HCT116 (cell line): ENCODE data around the gene AKT1. TPM values are rescaled to one million over a fixed set of nuclear protein-coding genes. Genes with fewer than 3 reads are reported as not detected.

Experiments used
- ATAC-seq: fragments of 200-7000 bp; cut with Tn5 transposase; 2 replicates; pipeline ENCODE4 v1.9.1; 2020; ENCODE audit warnings: mild to moderate bottlenecking, moderate library complexity
- BruUV-seq: library from RNA; stranded (reverse); fragments of 400-500 nt; replicated peaks from 2 replicates; lab custom pipeline; 2021; lab: Mats Ljungman, UMichigan
- CTCF ChIA-PET: fragments of 300-600 bp; sonication (Branson Sonifier 250); formaldehyde crosslinking; loops from one replicate; lab custom pipeline; 2021; ENCODE audit warnings: antibody characterized with exemption; lab: Charles Lee
- POLR2A ChIA-PET: fragments of 300-600, 350-600 bp; sonication (Branson Sonifier 250); formaldehyde crosslinking; loops from one replicate; lab custom pipeline; 2021; ENCODE audit warnings: antibody characterized with exemption; lab: Charles Lee
- RAD21 ChIA-PET, 2 experiments: fragments of 300-600 bp; sonication (Branson Sonifier 250); formaldehyde crosslinking; loops; one replicate each; lab custom pipeline; 2023; ENCODE audit warnings: low total read pairs in 2 of 2; ENCODE audit not compliant: uncharacterized antibody in 2 of 2, unreplicated experiment in 2 of 2, low non-redundant PET in 1 of 2; lab: Charles Lee
- DNase-seq: peaks from one replicate; pipeline ENCODE4 v3.0.0-alpha.2; 2010; ENCODE audit warnings: low read depth, low spot score
- H2AFZ ChIP-seq: fragments of 200-600 bp; shearing (Covaris generic), sonication (generic); 2 replicates; pipeline ENCODE4 v1.6.1; 2017; ENCODE audit warnings: low read depth, mixed run types, mixed read lengths, antibody characterized with exemption, low read length; ENCODE audit not compliant: poor library complexity, severe bottlenecking
- H3K27ac ChIP-seq: 2 replicates; pipeline ENCODE4 v1.5.1; 2012; ENCODE audit warnings: low read depth, low read length
- H3K27me3 ChIP-seq: fragments of 200-600 bp; sonication (generic); 2 replicates; pipeline ENCODE4 v1.6.1; 2016; ENCODE audit warnings: mixed run types, low read length, mixed read lengths; ENCODE audit not compliant: insufficient read depth
- H3K36me3 ChIP-seq, 2 experiments: fragments of 200-500 bp in 1 of 2; fragments of 200-600 bp in 1 of 2; sonication (Bioruptor generic) in 1 of 2; sonication (generic) in 1 of 2; 2 replicates each; pipeline versions ENCODE4 v1.5.1 to v1.6.1; 2014 to 2016; ENCODE audit warnings: low read length in 2 of 2, inconsistent platforms in 1 of 2, mixed read lengths in 1 of 2, mixed run types in 1 of 2; ENCODE audit not compliant: insufficient read depth in 2 of 2, control insufficient read depth in 1 of 2
- H3K4me1 ChIP-seq, 2 experiments: fragments of 200-600 bp in 1 of 2; sonication (generic) in 1 of 2; 2 replicates each; pipeline versions ENCODE4 v1.5.1 to v1.6.1; 2012 to 2017; ENCODE audit warnings: low read length in 2 of 2, inconsistent platforms in 1 of 2, mild to moderate bottlenecking in 1 of 2, mixed read lengths in 1 of 2, mixed run types in 1 of 2, moderate library complexity in 1 of 2; ENCODE audit not compliant: insufficient read depth in 2 of 2, control insufficient read depth in 1 of 2
- H3K4me2 ChIP-seq: fragments of 200-600 bp; sonication (generic); 2 replicates; pipeline ENCODE4 v1.6.1; 2017; ENCODE audit warnings: mixed run types, low read length, mixed read lengths
- H3K4me3 ChIP-seq, 2 experiments: fragments of 200-600 bp in 1 of 2; sonication (generic) in 1 of 2; replicated peaks in 1 of 2; 2 replicates each; pipeline ENCODE4 v1.5.1; 2011 to 2016; ENCODE audit warnings: low read length in 2 of 2, control low read depth in 1 of 2, low read depth in 1 of 2, mild to moderate bottlenecking in 1 of 2, mixed read lengths in 1 of 2, mixed run types in 1 of 2
- H3K79me2 ChIP-seq: fragments of 200-600 bp; sonication (generic); 2 replicates; pipeline ENCODE4 v1.6.1; 2017; ENCODE audit warnings: mild to moderate bottlenecking, mixed run types, low read length, moderate library complexity, mixed read lengths; ENCODE audit not compliant: insufficient read depth
- H3K9ac ChIP-seq: fragments of 200-600 bp; sonication (generic); 2 replicates; pipeline ENCODE4 v1.6.1; 2016; ENCODE audit warnings: low read length, mixed read lengths
- H3K9me2 ChIP-seq: fragments of 200-600 bp; sonication (generic), shearing (Covaris generic); 2 replicates; pipeline ENCODE4 v1.6.1; 2017; ENCODE audit warnings: mixed run types, mild to moderate bottlenecking, moderate library complexity; ENCODE audit not compliant: insufficient read depth
- H3K9me3 ChIP-seq, 2 experiments: fragments of 200-500 bp in 1 of 2; fragments of 200-600 bp in 1 of 2; sonication (Bioruptor generic) in 1 of 2; sonication (generic) in 1 of 2; 2 replicates each; pipeline ENCODE4 v1.6.1; 2014 to 2017; ENCODE audit warnings: low read length in 2 of 2, mixed read lengths in 2 of 2, inconsistent platforms in 1 of 2, low read depth in 1 of 2, mild to moderate bottlenecking in 1 of 2, mixed run types in 1 of 2, moderate library complexity in 1 of 2; ENCODE audit not compliant: control insufficient read depth in 1 of 2, insufficient read depth in 1 of 2
- H4K20me1 ChIP-seq: fragments of 200-600 bp; sonication (generic), shearing (Covaris generic); 2 replicates; pipeline ENCODE4 v1.6.1; 2017; ENCODE audit warnings: mixed run types, mild to moderate bottlenecking, moderate library complexity; ENCODE audit not compliant: insufficient read depth
- CBX3 ChIP-seq: IDR thresholded peaks from 2 replicates; pipeline ENCODE4 v1.6.1; 2012; ENCODE audit warnings: low read depth
- CTCF ChIP-seq, 3 experiments: fragments of 200-600 bp in 1 of 3; sonication (generic) in 1 of 3; IDR thresholded peaks in 2 of 3; conservative IDR thresholded peaks in 1 of 3; 2 replicates each; pipeline ENCODE4 v1.5.1; 2012 to 2017; ENCODE audit warnings: low read depth in 2 of 3, low read length in 2 of 3, antibody characterized with exemption in 1 of 3, borderline replicate concordance in 1 of 3, control low read depth in 1 of 3, mild to moderate bottlenecking in 1 of 3, mixed read lengths in 1 of 3, mixed run types in 1 of 3, moderate library complexity in 1 of 3; ENCODE audit not compliant: insufficient read depth in 1 of 3
- ELF1 ChIP-seq: IDR thresholded peaks from 2 replicates; pipeline ENCODE4 v1.6.1; 2012; ENCODE audit warnings: low read depth, borderline replicate concordance
- EZH2 ChIP-seq: fragments of 200-600 bp; sonication (generic); IDR thresholded peaks from 2 replicates; pipeline ENCODE4 v1.6.1; 2017; ENCODE audit warnings: antibody characterized with exemption, mixed run types
- POLR2AphosphoS5 ChIP-seq: IDR thresholded peaks from 2 replicates; pipeline ENCODE4 v1.6.1; 2011; ENCODE audit warnings: mild to moderate bottlenecking, low read depth, low read length, moderate library complexity
- RAD21 ChIP-seq: IDR thresholded peaks from 2 replicates; pipeline ENCODE4 v1.6.1; 2012; ENCODE audit warnings: low read depth, mild to moderate bottlenecking
- SIN3A ChIP-seq: IDR thresholded peaks from 2 replicates; pipeline ENCODE4 v1.6.1; 2012; ENCODE audit warnings: low read depth
- SRF ChIP-seq: IDR thresholded peaks from 2 replicates; pipeline ENCODE4 v1.6.1; 2012; ENCODE audit warnings: low read depth
- ZNF274 ChIP-seq: fragments of 200-500 bp; sonication (Bioruptor generic); IDR thresholded peaks from 2 replicates; pipeline ENCODE4 v1.6.1; 2014; ENCODE audit warnings: mild to moderate bottlenecking, low read depth, low read length, inconsistent platforms
- intact Hi-C: fragments of 100-400 bp; cut with micrococcal nuclease; formaldehyde crosslinking; loops from 2 replicates; pipeline ENCODE4 v1.10.0; 2022
- total RNA-seq: library from RNA; stranded (reverse); gene quantifications from one replicate; pipeline ENCODE4 v1.2.1, GENCODE V29; 2021; ENCODE audit not compliant: unreplicated experiment

The AKT1 gene
- total RNA-seq, 1 experiment from 2014 or later = 152 TPM

- Histone ChIP-seq H3K27me3 (no peaks in the 10 kb centered on the region), H3K36me3 (peaks cover 21 to 22% of the 10 kb centered on the region in 2 experiments; a peak in 3 of 4 replicates), H3K4me2 (no peak overlapping the region), H2AFZ (no peak overlapping the region), H3K9me2 (no peaks in the 10 kb centered on the region), H3K4me1 (peaks cover 10 to 14% of the 10 kb centered on the region in 2 experiments), H3K4me3 (no peak overlapping the region), H3K9ac (no peak overlapping the region), H3K9me3 (no peaks in the 10 kb centered on the region), H3K27ac (no peak overlapping the region), H4K20me1 (no peaks in the 10 kb centered on the region), H3K79me2 (peaks cover 53% of the 10 kb centered on the region)
- ChIA-PET CTCF (no interaction called here), POLR2A (no interaction called here), RAD21 (no interaction called here)
- ATAC-seq (no peak), DNase-seq (no peak)
- no peak for TF ChIP-seq ZNF274
- no peak for TF ChIP-seq RAD21
- TF ChIP-seq SRF = no peak
- TF ChIP-seq ELF1 = no peak
- TF ChIP-seq EZH2 = no peak
- TF ChIP-seq CBX3 = no peak
- TF ChIP-seq POLR2AphosphoS5 = no peak
- no peak for TF ChIP-seq SIN3A
- no peak for TF ChIP-seq CTCF (IDR thresholded peaks at IDR 0.05 in 2 of 3, conservative IDR thresholded peaks at IDR 0.05 in 1 of 3; ENCODE audit: borderline replicate concordance in 1 of 3, insufficient read depth in 1 of 3, low read depth in 2 of 3, low read length in 2 of 3)
- intact Hi-C loops = no loop called here
- no TSS peak for BruUV-seq
Observed at GRCh38 chr14:104757238-104757585, 38.3 kb downstream of the AKT1 start.
